GM21786 (cell line): ENCODE results near the gene PCDHA1.
"Not testable (repeated sequence)": the region's sequence is repeated elsewhere in the genome, so short reads cannot be mapped to it uniquely, and the experiment has no call there.

Source experiments
- ATAC-seq: cut with Tn5 transposase; IDR thresholded peaks from one replicate; pipeline ENCODE4 v1.9.1; 2021; ENCODE audit not compliant: unreplicated experiment

PCDHA1 gene

DNA sequence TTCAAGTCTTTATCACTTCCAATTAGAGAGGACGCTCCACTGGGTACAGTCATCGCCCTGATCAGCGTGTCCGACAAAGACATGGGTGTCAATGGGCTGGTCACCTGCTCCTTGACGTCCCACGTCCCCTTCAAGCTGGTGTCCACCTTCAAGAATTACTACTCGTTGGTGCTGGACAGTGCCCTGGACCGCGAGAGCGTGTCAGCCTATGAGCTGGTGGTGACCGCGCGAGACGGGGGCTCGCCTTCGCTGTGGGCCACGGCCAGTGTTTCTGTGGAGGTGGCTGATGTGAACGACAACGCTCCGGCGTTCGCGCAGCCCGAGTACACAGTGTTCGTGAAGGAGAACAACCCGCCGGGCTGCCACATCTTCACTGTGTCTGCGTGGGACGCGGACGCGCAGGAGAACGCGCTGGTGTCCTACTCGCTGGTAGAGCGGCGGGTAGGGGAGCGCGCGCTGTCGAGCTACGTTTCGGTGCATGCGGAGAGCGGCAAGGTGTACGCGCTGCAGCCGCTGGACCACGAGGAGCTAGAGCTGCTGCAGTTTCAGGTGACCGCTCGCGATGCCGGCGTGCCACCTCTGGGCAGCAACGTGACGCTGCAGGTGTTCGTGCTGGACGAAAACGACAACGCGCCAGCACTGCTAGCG is 22.4 kb downstream of the PCDHA1 start:
- not testable (repeated sequence) for ATAC-seq

DNA sequence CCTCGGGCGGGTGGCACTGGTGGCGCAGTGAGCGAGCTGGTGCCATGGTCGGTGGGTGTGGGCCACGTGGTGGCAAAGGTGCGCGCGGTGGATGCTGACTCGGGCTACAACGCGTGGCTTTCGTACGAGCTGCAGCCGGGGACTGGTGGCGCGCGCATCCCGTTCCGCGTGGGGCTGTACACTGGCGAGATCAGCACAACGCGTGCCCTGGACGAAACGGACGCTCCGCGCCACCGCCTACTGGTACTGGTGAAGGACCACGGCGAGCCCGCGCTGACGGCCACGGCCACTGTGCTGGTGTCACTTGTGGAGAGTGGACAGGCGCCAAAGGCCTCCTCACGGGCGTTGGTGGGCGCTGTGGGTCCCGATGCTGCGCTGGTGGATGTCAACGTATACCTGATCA is 22.9 kb downstream of the PCDHA1 start:
- no peak for ATAC-seq

DNA sequence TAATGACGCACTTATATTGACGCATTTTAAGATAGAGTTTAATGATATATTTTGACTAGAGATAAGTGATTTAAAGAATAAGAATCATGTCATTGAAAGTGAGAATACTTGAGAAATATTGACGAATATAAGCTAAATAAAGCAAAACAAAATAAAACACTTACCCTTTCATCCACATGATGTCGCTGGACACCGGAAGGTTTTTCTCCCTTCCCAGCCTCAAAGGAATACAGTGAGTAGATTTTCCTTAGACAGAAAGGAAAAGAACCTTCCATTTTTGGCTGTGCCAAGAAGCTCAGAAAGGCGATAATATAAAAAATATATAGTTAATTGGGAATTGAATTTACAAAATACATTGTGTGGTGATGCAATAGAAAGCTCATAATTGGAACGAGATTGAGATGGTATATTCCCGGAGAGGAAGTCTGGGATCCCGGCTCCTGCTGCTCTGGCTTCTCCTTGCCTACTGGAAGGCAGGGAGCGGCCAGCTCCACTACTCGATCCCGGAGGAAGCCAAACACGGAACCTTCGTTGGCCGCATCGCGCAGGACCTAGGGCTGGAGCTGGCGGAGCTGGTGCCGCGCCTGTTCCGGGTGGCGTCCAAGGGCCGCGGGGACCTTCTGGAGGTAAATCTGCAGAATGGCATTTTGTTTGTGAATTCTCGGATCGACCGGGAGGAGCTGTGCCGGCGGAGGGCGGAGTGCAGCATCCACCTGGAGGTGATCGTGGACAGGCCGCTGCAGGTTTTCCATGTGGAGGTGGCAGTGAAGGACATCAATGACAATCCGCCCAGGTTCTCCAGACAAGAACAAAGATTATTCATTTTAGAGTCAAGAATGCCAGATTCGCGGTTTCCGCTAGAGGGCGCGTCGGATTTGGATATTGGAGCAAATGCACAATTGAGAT is 35.7 kb downstream of the PCDHA1 start, which contains the start of gene PCDHA5:
TSS of gene PCDHA5 (plus strand) at position 239 of the 906 bp plus-strand sequence.
- no peak for ATAC-seq

DNA sequence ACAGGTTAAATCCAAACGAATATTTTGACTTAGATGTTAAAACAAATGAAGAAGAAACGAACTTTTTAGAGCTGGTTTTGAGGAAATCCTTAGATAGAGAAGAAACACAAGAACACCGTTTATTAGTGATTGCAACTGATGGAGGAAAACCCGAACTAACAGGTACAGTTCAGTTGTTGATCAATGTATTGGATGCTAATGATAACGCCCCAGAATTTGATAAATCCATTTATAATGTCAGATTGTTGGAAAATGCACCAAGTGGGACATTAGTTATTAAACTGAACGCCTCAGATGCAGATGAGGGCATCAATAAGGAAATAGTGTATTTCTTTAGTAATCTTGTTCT is 36.3 kb downstream of the PCDHA1 start:
- ATAC-seq, result no peak

DNA sequence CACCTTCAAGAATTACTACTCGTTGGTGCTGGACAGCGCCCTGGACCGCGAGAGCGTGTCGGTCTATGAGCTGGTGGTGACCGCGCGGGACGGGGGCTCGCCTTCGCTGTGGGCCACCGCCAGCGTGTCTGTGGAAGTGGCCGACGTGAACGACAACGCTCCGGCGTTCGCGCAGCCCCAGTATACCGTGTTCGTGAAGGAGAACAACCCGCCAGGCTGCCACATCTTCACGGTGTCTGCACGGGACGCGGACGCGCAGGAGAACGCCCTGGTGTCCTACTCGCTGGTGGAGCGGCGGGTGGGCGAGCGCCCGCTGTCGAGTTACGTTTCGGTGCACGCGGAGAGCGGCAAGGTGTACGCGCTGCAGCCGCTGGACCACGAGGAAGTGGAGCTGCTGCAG is 37.0 kb downstream of the PCDHA1 start:
- ATAC-seq, result not testable (repeated sequence)

DNA sequence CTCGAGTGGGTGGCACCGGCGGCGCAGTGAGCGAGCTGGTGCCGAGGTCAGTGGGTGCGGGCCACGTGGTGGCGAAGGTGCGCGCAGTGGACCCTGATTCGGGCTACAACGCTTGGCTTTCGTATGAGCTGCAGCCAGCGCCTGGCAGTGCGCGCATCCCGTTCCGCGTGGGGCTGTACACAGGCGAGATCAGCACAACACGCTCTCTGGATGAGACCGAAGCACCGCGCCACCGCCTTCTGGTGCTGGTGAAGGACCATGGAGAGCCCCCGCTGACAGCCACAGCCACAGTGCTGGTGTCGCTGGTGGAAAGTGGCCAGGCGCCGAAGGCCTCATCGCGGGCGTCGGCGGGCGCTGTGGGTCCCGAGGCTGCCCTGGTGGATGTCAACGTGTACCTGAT is 37.5 kb downstream of the PCDHA1 start:
- ATAC-seq, result no peak

DNA sequence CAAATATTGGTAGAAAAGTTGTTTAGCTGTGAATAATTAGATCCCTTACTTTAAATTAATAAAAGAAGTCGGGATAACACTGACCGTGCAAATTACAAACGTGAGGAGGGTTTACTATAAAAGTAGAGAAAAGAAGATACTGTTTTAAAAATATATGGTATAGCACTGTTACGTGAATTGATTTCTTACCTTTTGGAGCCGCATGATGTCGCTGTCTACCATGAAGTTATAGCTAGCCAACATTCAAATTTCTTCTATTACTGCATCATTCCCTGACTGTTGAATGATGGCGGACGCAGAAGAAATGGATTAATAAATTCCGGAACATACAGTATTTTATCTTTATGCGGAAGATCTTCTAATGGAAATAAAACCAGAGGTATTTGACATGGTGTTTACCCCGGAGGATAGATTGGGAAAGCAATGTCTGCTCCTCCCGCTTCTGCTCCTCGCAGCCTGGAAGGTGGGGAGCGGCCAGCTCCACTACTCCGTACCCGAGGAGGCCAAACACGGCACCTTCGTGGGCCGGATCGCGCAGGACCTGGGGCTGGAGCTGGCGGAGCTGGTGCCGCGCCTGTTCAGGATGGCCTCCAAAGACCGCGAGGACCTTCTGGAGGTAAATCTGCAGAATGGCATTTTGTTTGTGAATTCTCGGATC is 41.9 kb downstream of the PCDHA1 start, which contains the start of gene PCDHA6:
TSS of gene PCDHA6 (plus strand) at position 257 of the 658 bp plus-strand sequence. CDS start at position 389, 132 bp downstream.
- no peak for ATAC-seq

DNA sequence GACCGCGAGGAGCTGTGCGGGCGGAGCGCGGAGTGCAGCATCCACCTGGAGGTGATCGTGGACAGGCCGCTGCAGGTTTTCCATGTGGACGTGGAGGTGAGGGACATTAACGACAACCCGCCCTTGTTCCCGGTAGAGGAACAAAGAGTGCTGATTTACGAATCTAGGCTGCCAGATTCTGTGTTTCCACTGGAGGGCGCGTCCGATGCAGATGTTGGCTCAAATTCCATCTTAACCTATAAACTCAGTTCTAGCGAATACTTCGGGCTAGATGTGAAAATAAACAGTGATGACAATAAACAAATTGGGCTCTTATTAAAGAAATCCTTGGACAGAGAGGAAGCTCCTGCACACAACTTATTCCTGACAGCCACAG is 42.4 kb downstream of the PCDHA1 start:
- ATAC-seq, result no peak

DNA sequence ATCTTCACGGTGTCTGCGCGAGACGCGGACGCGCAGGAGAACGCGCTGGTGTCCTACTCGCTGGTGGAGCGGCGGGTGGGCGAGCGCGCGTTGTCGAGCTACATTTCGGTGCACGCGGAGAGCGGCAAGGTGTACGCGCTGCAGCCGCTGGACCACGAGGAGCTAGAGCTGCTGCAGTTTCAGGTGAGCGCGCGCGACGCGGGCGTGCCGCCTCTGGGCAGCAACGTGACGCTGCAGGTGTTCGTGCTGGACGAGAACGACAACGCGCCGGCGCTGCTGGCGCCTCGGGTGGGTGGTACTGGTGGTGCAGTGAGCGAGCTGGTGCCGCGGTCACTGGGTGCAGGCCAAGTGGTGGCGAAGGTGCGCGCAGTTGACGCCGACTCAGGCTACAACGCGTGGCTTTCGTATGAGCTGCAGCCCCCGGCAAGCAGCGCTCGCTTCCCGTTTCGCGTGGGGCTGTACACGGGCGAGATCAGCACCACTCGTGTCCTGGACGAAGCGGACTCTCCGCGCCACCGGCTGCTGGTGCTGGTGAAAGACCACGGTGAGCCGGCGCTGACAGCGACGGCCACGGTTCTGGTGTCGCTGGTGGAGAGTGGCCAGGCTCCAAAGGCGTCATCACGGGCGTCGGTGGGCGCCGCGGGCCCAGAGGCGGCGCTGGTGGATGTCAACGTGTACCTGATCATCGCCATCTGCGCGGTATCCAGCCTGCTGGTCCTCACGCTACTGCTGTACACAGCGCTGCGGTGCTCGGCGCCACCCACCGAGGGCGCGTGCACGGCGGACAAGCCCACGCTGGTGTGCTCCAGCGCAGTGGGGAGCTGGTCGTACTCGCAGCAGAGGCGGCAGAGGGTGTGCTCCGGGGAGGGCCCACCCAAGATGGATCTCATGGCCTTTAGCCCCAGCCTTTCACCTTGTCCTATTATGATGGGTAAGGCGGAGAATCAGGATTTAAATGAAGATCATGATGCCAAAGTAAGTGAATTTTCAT is 43.9 kb downstream of the PCDHA1 start:
- not testable (repeated sequence) for ATAC-seq

DNA sequence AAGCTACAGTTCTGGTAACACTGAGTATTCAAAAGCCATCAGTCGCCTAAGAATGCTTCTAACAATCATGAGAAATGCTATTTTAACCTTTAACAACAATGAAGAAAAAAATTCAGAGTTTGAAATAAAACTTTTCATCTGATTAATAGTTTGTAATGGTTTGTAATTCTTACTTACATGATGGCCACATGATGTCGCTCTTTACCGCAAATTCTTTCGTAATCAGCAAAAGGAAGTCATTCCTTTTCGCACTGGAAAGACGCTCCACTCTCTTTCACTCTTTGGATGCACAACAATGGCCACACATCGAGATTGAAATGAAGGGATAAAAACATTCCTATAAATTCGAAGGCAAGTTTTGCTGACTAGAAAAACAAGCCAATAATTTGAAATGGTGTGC is 48.1 kb downstream of the PCDHA1 start, which contains the start of gene PCDHA7:
TSS of gene PCDHA7 (plus strand) at position 277 of the 400 bp plus-strand sequence. CDS start at position 392, 115 bp downstream.
- no peak for ATAC-seq

DNA sequence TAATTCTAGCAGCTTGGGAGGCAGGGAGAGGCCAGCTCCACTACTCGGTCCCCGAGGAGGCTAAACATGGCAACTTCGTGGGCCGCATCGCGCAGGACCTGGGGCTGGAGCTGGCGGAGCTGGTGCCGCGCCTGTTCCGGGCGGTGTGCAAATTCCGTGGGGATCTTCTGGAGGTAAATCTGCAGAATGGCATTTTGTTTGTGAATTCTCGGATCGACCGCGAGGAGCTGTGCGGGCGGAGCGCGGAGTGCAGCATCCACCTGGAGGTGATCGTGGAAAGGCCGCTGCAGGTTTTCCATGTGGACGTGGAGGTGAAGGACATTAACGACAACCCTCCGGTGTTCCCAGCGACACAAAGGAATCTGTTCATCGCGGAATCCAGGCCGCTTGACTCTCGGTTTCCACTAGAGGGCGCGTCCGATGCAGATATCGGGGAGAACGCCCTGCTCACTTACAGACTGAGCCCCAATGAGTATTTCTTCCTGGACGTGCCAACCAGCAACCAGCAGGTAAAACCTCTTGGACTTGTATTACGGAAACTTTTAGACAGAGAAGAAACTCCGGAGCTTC is 48.6 kb downstream of the PCDHA1 start:
- not testable (repeated sequence) for ATAC-seq

DNA sequence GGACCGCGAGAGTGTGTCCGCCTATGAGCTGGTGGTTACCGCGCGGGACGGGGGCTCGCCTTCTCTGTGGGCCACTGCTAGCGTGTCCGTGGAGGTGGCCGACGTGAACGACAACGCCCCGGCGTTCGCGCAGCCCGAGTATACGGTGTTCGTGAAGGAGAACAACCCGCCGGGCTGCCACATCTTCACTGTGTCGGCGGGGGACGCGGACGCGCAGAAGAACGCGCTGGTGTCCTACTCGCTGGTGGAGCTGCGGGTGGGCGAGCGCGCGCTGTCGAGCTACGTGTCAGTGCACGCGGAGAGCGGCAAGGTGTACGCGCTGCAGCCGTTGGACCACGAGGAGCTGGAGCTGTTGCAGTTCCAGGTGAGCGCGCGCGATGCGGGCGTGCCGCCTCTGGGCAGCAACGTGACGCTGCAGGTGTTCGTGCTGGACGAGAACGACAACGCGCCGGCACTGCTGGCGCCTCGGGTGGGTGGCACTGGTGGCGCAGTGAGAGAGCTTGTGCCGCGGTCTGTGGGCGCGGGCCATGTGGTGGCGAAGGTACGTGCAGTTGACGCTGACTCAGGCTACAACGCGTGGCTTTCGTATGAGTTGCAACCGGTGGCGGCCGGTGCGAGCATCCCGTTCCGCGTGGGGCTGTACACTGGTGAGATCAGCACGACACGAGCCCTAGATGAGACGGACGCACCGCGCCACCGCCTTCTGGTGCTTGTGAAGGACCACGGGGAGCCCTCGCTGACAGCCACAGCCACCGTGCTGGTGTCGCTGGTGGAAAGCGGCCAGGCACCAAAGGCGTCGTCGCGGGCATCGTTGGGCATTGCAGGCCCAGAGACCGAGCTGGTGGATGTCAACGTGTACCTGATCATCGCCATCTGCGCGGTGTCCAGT is 49.9 kb downstream of the PCDHA1 start:
- ATAC-seq, result no peak

DNA sequence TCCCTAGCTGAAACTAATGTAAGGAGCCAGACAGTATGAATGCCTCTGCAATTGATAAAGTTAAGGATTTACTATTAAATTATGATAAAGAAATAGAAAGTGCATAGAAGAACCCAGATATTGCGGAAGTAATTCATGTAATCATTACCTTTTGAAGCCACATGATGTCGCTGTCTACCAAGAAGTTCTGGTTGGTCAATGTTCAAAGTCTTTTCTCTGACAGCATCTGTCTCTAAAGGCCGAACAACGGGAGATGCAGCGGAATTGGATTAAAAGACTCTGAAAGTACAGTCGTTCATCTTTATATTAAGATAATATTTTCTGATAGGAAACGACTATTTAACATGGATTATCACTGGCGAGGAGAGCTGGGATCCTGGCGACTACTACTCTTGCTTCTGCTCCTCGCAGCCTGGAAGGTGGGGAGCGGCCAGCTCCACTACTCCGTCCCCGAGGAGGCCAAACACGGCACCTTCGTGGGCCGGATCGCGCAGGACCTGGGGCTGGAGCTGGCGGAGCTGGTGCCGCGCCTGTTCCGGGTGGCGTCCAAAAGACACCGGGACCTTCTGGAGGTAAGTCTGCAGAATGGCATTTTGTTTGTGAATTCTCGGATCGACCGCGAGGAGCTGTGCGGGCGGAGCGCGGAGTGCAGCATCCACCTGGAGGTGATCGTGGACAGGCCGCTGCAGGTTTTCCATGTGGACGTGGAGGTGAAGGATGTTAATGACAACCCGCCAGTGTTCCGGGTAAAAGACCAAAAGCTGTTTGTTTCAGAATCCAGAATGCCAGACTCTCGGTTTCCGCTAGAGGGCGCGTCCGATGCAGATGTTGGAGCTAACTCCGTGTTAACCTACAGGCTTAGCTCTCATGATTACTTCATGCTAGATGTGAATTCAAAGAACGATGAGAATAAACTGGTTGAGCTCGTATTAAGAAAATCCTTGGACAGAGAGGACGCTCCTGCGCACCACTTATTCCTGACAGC is 55.3 kb downstream of the PCDHA1 start, which contains the start of gene PCDHA8:
TSS of gene PCDHA8 (plus strand) at position 210 of the 985 bp plus-strand sequence. CDS start at position 345, 135 bp downstream.
- no peak for ATAC-seq

DNA sequence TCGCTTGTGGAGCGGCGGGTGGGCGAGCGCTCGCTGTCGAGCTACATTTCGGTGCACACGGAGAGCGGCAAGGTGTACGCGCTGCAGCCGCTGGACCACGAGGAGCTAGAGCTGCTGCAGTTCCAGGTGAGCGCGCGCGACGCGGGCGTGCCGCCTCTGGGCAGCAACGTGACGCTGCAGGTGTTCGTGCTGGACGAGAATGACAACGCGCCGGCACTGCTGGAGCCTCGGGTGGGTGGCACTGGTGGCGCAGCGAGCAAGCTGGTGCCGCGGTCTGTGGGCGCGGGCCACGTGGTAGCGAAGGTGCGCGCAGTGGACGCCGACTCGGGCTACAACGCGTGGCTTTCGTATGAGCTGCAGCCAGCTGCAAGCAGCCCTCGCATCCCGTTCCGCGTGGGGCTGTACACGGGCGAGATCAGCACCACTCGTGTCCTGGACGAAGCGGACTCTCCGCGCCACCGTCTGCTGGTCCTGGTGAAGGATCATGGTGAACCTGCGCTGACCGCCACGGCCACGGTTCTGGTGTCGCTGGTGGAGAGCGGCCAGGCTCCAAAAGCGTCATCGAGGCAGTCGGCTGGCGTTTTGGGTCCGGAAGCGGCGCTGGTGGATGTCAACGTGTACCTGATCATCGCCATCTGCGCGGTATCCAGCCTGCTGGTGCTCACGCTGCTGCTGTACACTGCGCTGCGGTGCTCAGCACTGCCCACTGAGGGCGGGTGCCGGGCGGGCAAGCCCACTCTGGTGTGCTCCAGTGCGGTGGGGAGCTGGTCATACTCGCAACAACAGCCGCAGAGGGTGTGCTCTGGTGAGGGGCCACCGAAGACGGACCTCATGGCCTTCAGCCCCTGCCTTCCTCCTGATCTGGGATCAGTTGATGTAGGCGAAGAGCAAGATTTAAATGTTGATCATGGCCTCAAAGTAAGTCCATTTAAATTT is 57.1 kb downstream of the PCDHA1 start:
- no peak for ATAC-seq

DNA sequence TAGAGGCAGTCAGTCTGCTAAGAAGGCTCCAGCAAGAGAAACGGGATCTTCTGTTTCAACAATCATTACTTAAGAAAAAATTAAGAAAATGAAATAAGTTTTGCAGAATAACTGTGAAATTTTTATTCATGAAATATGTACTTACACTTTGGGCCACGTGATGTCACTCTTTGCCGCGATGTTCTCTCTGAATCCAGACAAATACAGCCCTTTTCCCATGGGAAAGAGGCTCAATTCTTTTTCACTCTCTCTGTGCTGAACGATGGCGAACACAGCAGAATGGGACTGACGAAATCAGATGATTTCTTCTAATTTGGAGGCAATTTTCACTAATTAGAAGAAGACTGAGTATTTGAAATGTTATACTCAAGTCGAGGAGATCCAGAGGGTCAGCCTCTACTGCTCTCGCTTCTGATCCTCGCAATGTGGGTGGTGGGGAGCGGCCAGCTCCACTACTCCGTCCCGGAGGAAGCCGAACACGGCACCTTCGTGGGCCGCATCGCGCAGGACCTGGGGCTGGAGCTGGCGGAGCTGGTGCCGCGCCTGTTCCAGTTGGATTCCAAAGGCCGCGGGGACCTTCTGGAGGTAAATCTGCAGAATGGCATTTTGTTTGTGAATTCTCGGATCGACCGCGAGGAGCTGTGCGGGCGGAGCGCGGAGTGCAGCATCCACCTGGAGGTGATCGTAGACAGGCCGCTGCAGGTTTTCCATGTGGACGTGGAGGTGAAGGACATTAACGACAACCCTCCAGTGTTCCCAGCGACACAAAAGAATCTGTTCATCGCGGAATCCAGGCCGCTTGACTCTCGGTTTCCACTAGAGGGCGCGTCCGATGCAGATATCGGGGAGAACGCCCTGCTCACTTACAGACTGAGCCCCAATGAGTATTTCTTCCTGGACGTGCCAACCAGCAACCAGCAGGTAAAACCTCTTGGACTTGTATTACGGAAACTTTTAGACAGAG is 62.5 kb downstream of the PCDHA1 start, which contains the start of gene PCDHA9:
TSS of gene PCDHA9 (plus strand) at position 244 of the 964 bp plus-strand sequence. CDS start at position 358, 114 bp downstream.
- not testable (repeated sequence) for ATAC-seq
